Astrocyte of the cerebellum (primary cell): ENCODE results near the gene SLC51A.
"Not testable (repeated sequence)": the region's sequence is repeated elsewhere in the genome, so short reads cannot be mapped to it uniquely, and the experiment has no call there.

ENCODE experiments used
- DNase-seq: peaks from one replicate; pipeline ENCODE4 v3.0.0-alpha.2; 2011; ENCODE audit warnings: low read depth
- H3K4me3 ChIP-seq: 2 replicates; pipeline ENCODE4 v1.5.1; 2011; ENCODE audit warnings: mild to moderate bottlenecking, low read depth, low read length, moderate library complexity
- in situ Hi-C: cut with HindIII; loops from 2 replicates; pipeline ENCODE4 v1.10.0; 2017; ENCODE audit warnings: low sequenced_read_pairs
- TF ChIP-seq, protein P1 (sequence below): IDR thresholded peaks from 2 replicates; pipeline ENCODE4 v1.5.1; 2012; ENCODE audit warnings: low read length, low read depth, moderate library complexity, mild to moderate bottlenecking; ENCODE audit errors: missing control alignments

SLC51A gene

DNA sequence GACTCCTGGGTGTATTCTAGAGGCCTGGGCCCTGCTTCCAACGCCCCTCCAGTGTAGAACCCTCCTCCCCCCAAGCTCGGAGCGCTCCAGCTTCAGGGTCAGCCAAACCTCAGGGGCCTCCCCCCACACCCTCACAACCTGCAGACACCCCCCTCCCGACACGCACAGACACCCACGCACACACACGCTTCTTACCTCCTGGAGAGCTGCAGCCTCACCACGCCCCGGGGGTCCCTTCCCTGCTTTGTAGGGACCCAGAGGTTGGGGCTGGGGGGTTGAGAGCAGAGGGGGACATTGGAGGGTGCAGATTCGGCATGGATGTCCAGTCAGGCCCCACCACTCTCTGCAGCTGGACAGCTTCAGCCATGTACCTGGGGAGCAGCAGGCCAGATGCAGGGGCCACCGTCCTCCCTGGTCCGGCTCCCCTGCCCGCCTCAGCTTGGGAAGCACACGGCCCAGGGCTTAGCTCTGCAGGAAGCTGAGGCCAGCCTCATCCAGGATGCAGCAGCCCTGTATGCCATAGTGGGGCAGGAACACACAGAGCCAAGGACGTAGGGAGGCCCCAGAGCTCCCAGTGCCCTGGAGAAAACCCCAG is 18.2 kb upstream of the SLC51A start:
- in situ Hi-C loops, result no loop called here
- DNase-seq, result no peak
- no peak overlapping the region for H3K4me3 ChIP-seq
- TF ChIP-seq, protein P1, sequence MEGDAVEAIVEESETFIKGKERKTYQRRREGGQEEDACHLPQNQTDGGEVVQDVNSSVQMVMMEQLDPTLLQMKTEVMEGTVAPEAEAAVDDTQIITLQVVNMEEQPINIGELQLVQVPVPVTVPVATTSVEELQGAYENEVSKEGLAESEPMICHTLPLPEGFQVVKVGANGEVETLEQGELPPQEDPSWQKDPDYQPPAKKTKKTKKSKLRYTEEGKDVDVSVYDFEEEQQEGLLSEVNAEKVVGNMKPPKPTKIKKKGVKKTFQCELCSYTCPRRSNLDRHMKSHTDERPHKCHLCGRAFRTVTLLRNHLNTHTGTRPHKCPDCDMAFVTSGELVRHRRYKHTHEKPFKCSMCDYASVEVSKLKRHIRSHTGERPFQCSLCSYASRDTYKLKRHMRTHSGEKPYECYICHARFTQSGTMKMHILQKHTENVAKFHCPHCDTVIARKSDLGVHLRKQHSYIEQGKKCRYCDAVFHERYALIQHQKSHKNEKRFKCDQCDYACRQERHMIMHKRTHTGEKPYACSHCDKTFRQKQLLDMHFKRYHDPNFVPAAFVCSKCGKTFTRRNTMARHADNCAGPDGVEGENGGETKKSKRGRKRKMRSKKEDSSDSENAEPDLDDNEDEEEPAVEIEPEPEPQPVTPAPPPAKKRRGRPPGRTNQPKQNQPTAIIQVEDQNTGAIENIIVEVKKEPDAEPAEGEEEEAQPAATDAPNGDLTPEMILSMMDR, result no peak

DNA sequence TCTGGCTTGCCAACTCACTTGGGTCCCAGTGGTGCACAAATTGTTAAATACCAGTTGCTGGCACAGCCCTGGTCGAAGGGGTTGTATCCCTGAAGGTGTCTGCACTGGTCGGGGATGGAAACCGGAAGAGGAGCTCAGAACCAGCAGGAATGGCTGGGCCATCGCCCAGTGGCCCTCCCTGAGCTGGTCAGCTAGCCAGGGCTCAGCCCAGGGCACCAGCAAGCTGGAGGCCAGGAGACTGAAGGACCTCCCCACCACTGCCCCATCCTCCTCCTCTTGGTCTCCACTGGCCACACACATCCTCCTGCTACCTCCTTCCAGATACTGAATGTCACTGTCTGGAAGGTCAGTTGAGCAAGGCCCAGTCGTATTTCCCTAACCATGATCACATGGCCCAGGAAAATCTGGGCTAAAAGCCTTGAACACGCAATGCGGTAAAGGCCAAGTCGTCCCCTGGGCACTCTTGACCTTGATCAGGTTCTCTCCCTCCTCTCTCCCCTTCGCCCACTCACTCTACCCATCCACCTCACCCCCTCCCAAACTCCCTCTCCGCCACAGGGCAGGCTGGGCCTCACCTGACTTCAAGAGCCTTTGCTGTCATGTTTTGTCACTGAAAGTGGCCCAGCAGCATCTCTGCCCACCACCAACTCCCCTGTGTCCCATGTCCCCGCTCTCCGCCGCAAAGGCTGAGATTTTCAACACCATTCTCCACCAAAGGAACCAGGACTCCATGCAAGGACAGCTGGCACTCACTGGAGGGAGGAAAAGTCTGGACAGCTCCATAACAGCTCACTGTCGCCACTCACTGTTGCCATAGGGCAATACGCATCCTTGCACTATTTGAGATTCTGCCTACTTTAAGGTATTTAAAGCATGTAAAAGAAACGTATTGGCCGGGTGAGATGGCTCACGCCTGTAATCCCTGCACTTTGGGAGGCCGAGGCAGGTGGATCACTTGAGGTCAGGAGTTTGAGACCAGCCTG is 17.3 kb upstream of the SLC51A start:
- TF ChIP-seq, protein P1, result no peak
- DNase-seq, result no peak
- in situ Hi-C loops, result no loop called here
- no peak overlapping the region for H3K4me3 ChIP-seq

DNA sequence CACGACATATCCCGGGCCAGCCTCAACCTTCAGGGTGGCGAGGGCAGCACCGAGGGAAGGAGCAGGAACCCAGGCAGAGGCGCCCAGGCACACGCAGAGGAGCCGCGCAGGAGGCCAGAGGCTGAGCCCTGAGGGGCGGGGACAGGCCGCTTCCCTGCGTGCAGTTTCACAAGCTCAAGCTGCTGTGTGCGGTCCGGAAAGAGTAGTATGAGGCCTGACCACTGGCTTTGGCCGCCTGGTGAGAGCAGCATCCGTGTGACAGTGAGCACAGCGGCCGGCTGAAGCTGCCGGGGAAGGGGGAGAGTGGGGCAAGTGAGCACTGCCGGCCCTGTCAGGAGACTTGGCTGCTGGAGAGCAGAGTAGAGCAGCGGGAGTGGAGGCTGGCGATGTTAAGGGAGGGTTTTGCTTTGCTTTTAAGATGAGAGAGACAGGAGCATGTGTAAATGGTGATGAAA is 13.8 kb upstream of the SLC51A start:
- TF ChIP-seq, protein P1, result no peak
- in situ Hi-C loops, result no loop called here
- no peak for DNase-seq
- no peak overlapping the region for H3K4me3 ChIP-seq

- TF ChIP-seq, protein P1, result no peak
- no peak for DNase-seq
- in situ Hi-C loops, result no loop called here
- no peak overlapping the region for H3K4me3 ChIP-seq
These were observed 12.5 kb upstream of the SLC51A start for GRCh38 chr3:196203846-196204245.

- DNase-seq, H3K4me3 ChIP-seq, in situ Hi-C loops: not testable (repeated sequence)
These were observed 10.7 kb upstream of the SLC51A start for GRCh38 chr3:196205442-196206205.

- TF ChIP-seq, protein P1, result no peak
- in situ Hi-C loops, result no loop called here
- peak overlapping the region; percentile 42 for H3K4me3 ChIP-seq
- no peak for DNase-seq
These were observed 9.0 kb upstream of the SLC51A start for GRCh38 chr3:196207159-196207832.
